H1 (cell line): Measurements from ENCODE around the gene YPEL2. TPM values are rescaled to one million over a fixed set of nuclear protein-coding genes. Genes with fewer than 3 reads are reported as not detected.

Experiments
- CTCF ChIP-seq, 3 experiments: IDR thresholded peaks; 1 replicate in 2 of 3; 2 replicates in 1 of 3; pipeline versions ENCODE4 v1.5.1 to v1.6.1; 2011; ENCODE audit warnings: low read length in 3 of 3, mild to moderate bottlenecking in 3 of 3, inconsistent platforms in 2 of 3, low read depth in 1 of 3, moderate library complexity in 1 of 3; ENCODE audit not compliant: insufficient read depth in 1 of 3; ENCODE audit errors: control extremely low read depth in 1 of 3
- polyA plus RNA-seq, 7 experiments: library from polyadenylated mRNA; depleted of rRNA in 3 of 7; stranded (reverse) in 5 of 7; unstranded in 2 of 7; fragments of >200 nt in 5 of 7; fragments of 200-250 nt in 2 of 7; gene quantifications; 1 replicate in 5 of 7; 2 replicates in 1 of 7; 4 replicates in 1 of 7; pipeline versions ENCODE4 v1.2.1 to v1.2.3, GENCODE V29; 2011 to 2013; ENCODE audit warnings: missing spikeins in 2 of 7, mixed read lengths in 2 of 7
- total RNA-seq: library from RNA; stranded (reverse); fragmentation: NEBNext Ultra II Directional; extraction: Animal tissue kit (Norgen Biotek cat#: 25700); gene quantifications from 2 replicates; pipeline ENCODE4 v1.2.1, GENCODE V29; 2021

The YPEL2 gene
- total and polyA plus RNA-seq, 2 of the 8 experiments (the other 6 are each of a cell fraction or from before 2014, with no cell fraction given) = 1.6 to 3.5 TPM

- TF ChIP-seq CTCF (IDR thresholded peaks at IDR 0.05; ENCODE audit: control extremely low read depth in 1 of 3, insufficient read depth in 1 of 3, low read depth in 1 of 3, low read length in 3 of 3) = no peak
Observed at GRCh38 chr17:59421722-59422121, 90.3 kb downstream of the YPEL2 start (continued).
